H9 (cell line): Measurements from ENCODE around the gene SPSB4. TPM values are rescaled to one million over a fixed set of nuclear protein-coding genes. Genes with fewer than 3 reads are reported as not detected.
A peak's percentile ranks its signal among the peaks of the same experiment; 100 is the strongest.

Source experiments
- DNase-seq: peaks from one replicate; pipeline ENCODE4 v3.0.0-alpha.2; 2017
- H2AFZ ChIP-seq: one replicate; pipeline ENCODE4 v1.6.1; 2013; ENCODE audit warnings: mild to moderate bottlenecking, low read length, control low read depth, moderate library complexity
- H2AK5ac ChIP-seq: 2 replicates; pipeline ENCODE4 v1.6.1; 2013; ENCODE audit warnings: low read length, control low read depth, mixed read lengths; ENCODE audit not compliant: insufficient read length
- H2BK120ac ChIP-seq: one replicate; pipeline ENCODE4 v1.6.1; 2013; ENCODE audit warnings: low read depth, mild to moderate bottlenecking, low read length, control low read depth, inconsistent platforms; ENCODE audit not compliant: poor library complexity, severe bottlenecking
- H2BK12ac ChIP-seq: 2 replicates; pipeline ENCODE4 v1.6.1; 2013; ENCODE audit warnings: low read length, control low read depth, mixed read lengths, low read depth; ENCODE audit not compliant: insufficient read length
- H2BK15ac ChIP-seq: 2 replicates; pipeline ENCODE4 v1.6.1; 2013; ENCODE audit warnings: low read depth, low read length, control low read depth
- H2BK20ac ChIP-seq: one replicate; pipeline ENCODE4 v1.6.1; 2013; ENCODE audit warnings: low read depth, mild to moderate bottlenecking, low read length, control low read depth, inconsistent platforms; ENCODE audit not compliant: poor library complexity, severe bottlenecking
- H2BK5ac ChIP-seq: 2 replicates; pipeline ENCODE4 v1.6.1; 2013; ENCODE audit warnings: low read length, control low read depth, mixed read lengths; ENCODE audit not compliant: insufficient read length
- H3K14ac ChIP-seq: 2 replicates; pipeline ENCODE4 v1.6.1; 2013; ENCODE audit warnings: low read length, control low read depth; ENCODE audit not compliant: insufficient read depth
- H3K18ac ChIP-seq: 2 replicates; pipeline ENCODE4 v1.6.1; 2013; ENCODE audit warnings: low read depth, mild to moderate bottlenecking, mixed read lengths, low read length, control low read depth; ENCODE audit not compliant: insufficient read length
- H3K23ac ChIP-seq: 2 replicates; pipeline ENCODE4 v1.6.1; 2013; ENCODE audit warnings: low read length, control low read depth, mixed read lengths, low read depth; ENCODE audit not compliant: insufficient read length
- H3K23me2 ChIP-seq: 2 replicates; pipeline ENCODE4 v1.6.1; 2013; ENCODE audit warnings: low read depth, mild to moderate bottlenecking, mixed read lengths, low read length, control low read depth; ENCODE audit not compliant: insufficient read length, poor library complexity, severe bottlenecking
- H3K27ac ChIP-seq: 2 replicates; pipeline ENCODE4 v1.5.1; 2013; ENCODE audit warnings: low read length, control low read depth, mixed read lengths, low read depth; ENCODE audit not compliant: insufficient read length
- H3K27me3 ChIP-seq: 2 replicates; pipeline ENCODE4 v1.6.1; 2013; ENCODE audit warnings: low read length, control low read depth, inconsistent platforms; ENCODE audit not compliant: insufficient read depth
- H3K4ac ChIP-seq: 2 replicates; pipeline ENCODE4 v1.6.1; 2013; ENCODE audit warnings: low read depth, mild to moderate bottlenecking, control low read depth, inconsistent platforms, low read length, moderate library complexity
- H3K4me1 ChIP-seq: 2 replicates; pipeline ENCODE4 v1.6.1; 2013; ENCODE audit warnings: low read length, control low read depth, inconsistent platforms; ENCODE audit not compliant: insufficient read depth
- H3K4me2 ChIP-seq: 2 replicates; pipeline ENCODE4 v1.6.1; 2013; ENCODE audit warnings: low read length, control low read depth, mixed read lengths; ENCODE audit not compliant: insufficient read length, insufficient read depth
- H3K56ac ChIP-seq: 2 replicates; pipeline ENCODE4 v1.6.1; 2013; ENCODE audit warnings: low read depth, mild to moderate bottlenecking, mixed read lengths, low read length, control low read depth; ENCODE audit not compliant: insufficient read length
- H3K79me1 ChIP-seq: 2 replicates; pipeline ENCODE4 v1.6.1; 2013; ENCODE audit warnings: low read depth, mild to moderate bottlenecking, moderate library complexity, low read length, control low read depth, inconsistent platforms; ENCODE audit not compliant: insufficient read depth, poor library complexity, severe bottlenecking
- H3K79me2 ChIP-seq: 2 replicates; pipeline ENCODE4 v1.6.1; 2013; ENCODE audit warnings: low read length, control low read depth, inconsistent platforms; ENCODE audit not compliant: insufficient read depth
- H3K9ac ChIP-seq: 2 replicates; pipeline ENCODE4 v1.6.1; 2013; ENCODE audit warnings: low read length, control low read depth, mixed read lengths; ENCODE audit not compliant: insufficient read length; ENCODE audit errors: extremely low read depth
- H3K9me3 ChIP-seq: one replicate; pipeline ENCODE4 v1.6.1; 2013; ENCODE audit warnings: low read depth, low read length, inconsistent platforms; ENCODE audit not compliant: control insufficient read depth
- H3T11ph ChIP-seq: one replicate; pipeline ENCODE4 v1.6.1; 2013; ENCODE audit warnings: mild to moderate bottlenecking, low read length, control low read depth, inconsistent platforms
- H4K20me1 ChIP-seq: one replicate; pipeline ENCODE4 v1.6.1; 2013; ENCODE audit not compliant: control insufficient read depth, insufficient read length, insufficient read depth
- H4K5ac ChIP-seq: 2 replicates; pipeline ENCODE4 v1.6.1; 2013; ENCODE audit warnings: low read depth, mild to moderate bottlenecking, mixed read lengths, low read length, control low read depth; ENCODE audit not compliant: insufficient read length
- H4K8ac ChIP-seq: replicated peaks from 2 replicates; pipeline ENCODE4 v1.6.1; 2013; ENCODE audit warnings: low read length, control low read depth, mixed read lengths, low read depth; ENCODE audit not compliant: insufficient read length
- H4K91ac ChIP-seq: 2 replicates; pipeline ENCODE4 v1.6.1; 2013; ENCODE audit warnings: low read depth, mild to moderate bottlenecking, moderate library complexity, mixed read lengths, low read length, control low read depth; ENCODE audit not compliant: insufficient read length
- H3K27ac Mint-ChIP-seq, 3 experiments: 2 replicates in 2 of 3; 3 replicates in 1 of 3; pipeline ENCODE4 v1.8.0; 2020 to 2021; ENCODE audit warnings: mixed read lengths in 3 of 3, mild to moderate bottlenecking in 1 of 3, moderate library complexity in 1 of 3
- H3K27me3 Mint-ChIP-seq: 2 replicates; pipeline ENCODE4 v1.8.0; 2021; ENCODE audit warnings: low read depth, mild to moderate bottlenecking, moderate library complexity, mixed read lengths
- H3K36me3 Mint-ChIP-seq, 3 experiments: 2 replicates in 2 of 3; 3 replicates in 1 of 3; pipeline ENCODE4 v1.8.0; 2020 to 2021; ENCODE audit warnings: low read depth in 3 of 3, mixed read lengths in 3 of 3; ENCODE audit not compliant: insufficient read depth in 1 of 3
- H3K4me1 Mint-ChIP-seq, 2 experiments: 2 replicates each; pipeline ENCODE4 v1.8.0; 2020; ENCODE audit warnings: mixed read lengths in 2 of 2
- H3K4me3 Mint-ChIP-seq, 2 experiments: 2 replicates in 1 of 2; 3 replicates in 1 of 2; pipeline ENCODE4 v1.8.0; 2020 to 2021; ENCODE audit warnings: mild to moderate bottlenecking in 2 of 2, mixed read lengths in 2 of 2, moderate library complexity in 1 of 2
- H3K9me3 Mint-ChIP-seq, 2 experiments: 2 replicates in 1 of 2; 3 replicates in 1 of 2; pipeline ENCODE4 v1.8.0; 2020; ENCODE audit warnings: mild to moderate bottlenecking in 2 of 2, mixed read lengths in 2 of 2, moderate library complexity in 1 of 2
- CTCF ChIP-seq: fragments of 200-600 bp; sonication (generic); conservative IDR thresholded peaks from 3 replicates; pipeline ENCODE4 v1.8.0; 2021; ENCODE audit warnings: antibody characterized with exemption, mild to moderate bottlenecking
- WGBS: extraction: QIAGEN DNeasy Blood & Tissue Kit; methylation state at CpG from one replicate; pipeline ENCODE4 v1.1.7; 2013; ENCODE audit warnings: missing lambda C conversion rate, low lambda C conversion rate, mixed read lengths; ENCODE audit not compliant: insufficient read length; ENCODE audit errors: extremely low coverage; 5-methylcytosine and 5-hydroxymethylcytosine counted together
- long read RNA-seq: library from polyadenylated mRNA; unstranded; transcript quantifications from one replicate; pipeline ENCODE4 v2.0.0, GENCODE V29; 2020
- total RNA-seq: library from RNA; stranded (reverse); gene quantifications from 2 replicates; pipeline ENCODE4 v1.2.1, GENCODE V29; 2021

Gene SPSB4
- total RNA-seq: 6.0 and 6.2 TPM in 2 replicates
- long read RNA-seq, partial matches to known transcripts: 3 of 8 reads
- long read RNA-seq, other reads (novel, unspliced or antisense): 3 of 8 reads

DNA sequence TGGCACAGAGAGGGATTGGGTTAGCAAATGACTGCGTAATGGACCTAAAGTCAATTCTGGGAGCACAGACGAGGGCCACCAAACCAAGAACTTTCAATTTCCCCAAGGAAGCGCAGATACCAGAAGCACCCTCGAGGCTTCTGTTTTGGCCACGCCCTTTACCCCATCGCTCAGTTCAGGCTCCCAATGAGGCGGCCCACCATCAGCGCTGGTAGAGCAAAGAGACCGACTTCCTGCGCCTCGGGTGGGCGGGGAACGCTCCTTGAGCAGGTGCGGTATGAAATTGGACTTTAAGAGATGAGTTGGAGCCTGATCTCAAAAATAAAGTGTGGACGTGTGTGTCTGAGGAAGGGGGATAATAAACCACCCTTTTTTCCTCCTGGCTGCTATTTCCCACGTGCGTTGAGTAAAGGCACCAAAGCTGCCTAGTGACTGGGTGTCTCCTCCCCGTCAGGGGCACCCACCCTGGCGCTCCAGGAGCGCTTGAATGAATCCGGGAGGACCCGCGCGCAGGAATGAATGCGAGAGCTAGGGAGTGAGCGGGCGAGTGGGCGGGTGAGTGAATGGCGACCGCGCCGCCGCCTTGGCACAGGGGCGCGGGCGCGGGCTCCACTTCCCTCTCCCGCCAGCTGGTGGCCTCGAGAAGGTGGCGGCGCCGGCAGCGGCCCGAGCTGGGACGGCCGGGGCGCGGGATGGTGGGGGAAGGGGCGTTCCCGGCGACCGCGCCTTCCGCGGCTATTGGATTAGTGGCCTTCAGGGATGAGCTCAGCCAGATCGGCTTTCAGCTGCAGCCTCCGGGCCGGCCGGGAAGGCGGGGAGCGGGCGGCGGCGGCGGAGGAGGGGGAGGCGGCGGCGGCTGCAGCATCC is at the start of gene SPSB4:
Gene SPSB4 (plus strand): TSS at position 772 of the 867 bp plus-strand sequence. CDS start 14,758 bp downstream, outside the sequence.
- Histone ChIP-seq H3K9ac (peak within 1 kb of the TSS; percentile 38), H4K91ac (no peak within 1 kb of the TSS), H3K9me3 (no peaks in the 10 kb centered on the region), H3K79me1 (no peaks in the 10 kb centered on the region), H2AFZ (peak within 1 kb of the TSS; percentile 65), H3K4ac (no peak within 1 kb of the TSS), H3K4me1 (no peaks in the 10 kb centered on the region), H3T11ph (no peak within 1 kb of the TSS), H2BK20ac (no peak within 1 kb of the TSS), H2BK12ac (no peak within 1 kb of the TSS), H2AK5ac (no peak within 1 kb of the TSS), H2BK120ac (no peak within 1 kb of the TSS), H4K5ac (no peak within 1 kb of the TSS), H2BK5ac (no peak within 1 kb of the TSS), H3K4me2 (peak within 1 kb of the TSS; percentile 96), H3K56ac (no peak within 1 kb of the TSS), H3K27ac (no peak within 1 kb of the TSS), H3K79me2 (no peaks in the 10 kb centered on the region; the same call in 1 of the 2 replicates), H3K23ac (no peak within 1 kb of the TSS), H3K23me2 (peaks cover 23% of the 10 kb centered on the region), H3K18ac (no peak within 1 kb of the TSS), H3K27me3 (peaks cover 5% of the 10 kb centered on the region; the same call in 1 of the 2 replicates), H4K20me1 (no peaks in the 10 kb centered on the region), H2BK15ac (no peak within 1 kb of the TSS), H4K8ac (no peak within 1 kb of the TSS), H3K14ac (peak within 1 kb of the TSS; percentile 47)
- peak within 1 kb of the TSS in 1 of 3 experiments; percentile 2; a peak in 3 of 7 replicates for H3K27ac Mint-ChIP-seq
- H3K36me3 Mint-ChIP-seq: peaks cover 0 to 5% (median 0%) of the 10 kb centered on the region in 3 experiments; a peak in 2 of 7 replicates
- H3K4me1 Mint-ChIP-seq: peaks cover 16 to 24% of the 10 kb centered on the region in 2 experiments
- no CpG with 5 or more reads among the region's 68 CpGs for WGBS
- no peaks in the 10 kb centered on the region; a peak in 2 of 5 replicates for H3K9me3 Mint-ChIP-seq
- peak; percentile 69 for TF ChIP-seq CTCF
- DNase-seq: peak; percentile 93
- peaks cover 82% of the 10 kb centered on the region for H3K27me3 Mint-ChIP-seq
- peak within 1 kb of the TSS; percentile 80 to 97 for H3K4me3 Mint-ChIP-seq
